Adrenal gland (tissue), 5 donors: ENCODE measurements around the gene ATOX1.

Source experiments
- POLR2A ChIP-seq, 2 donors: fragments of 450-650 bp; IDR thresholded peaks; one replicate each; pipeline ENCODE4 v1.6.1; 2017; ENCODE audit warnings: antibody characterized with exemption in 2 of 2, mild to moderate bottlenecking in 2 of 2, moderate library complexity in 1 of 2
- TF ChIP-seq, protein P1 (sequence below), 6 experiments: fragments of 450-650 bp in 4 of 6; fragments of 200-600 bp in 2 of 6; sonication (generic) in 1 of 6; IDR thresholded peaks; 1 replicate in 5 of 6; 2 replicates in 1 of 6; pipeline versions ENCODE4 v1.5.1 to v1.8.0; 2016 to 2021; ENCODE audit warnings: antibody characterized with exemption in 6 of 6, mild to moderate bottlenecking in 2 of 6, moderate library complexity in 1 of 6
- donor health status: DM: no; HTN: no; CAD: no.

DNA sequence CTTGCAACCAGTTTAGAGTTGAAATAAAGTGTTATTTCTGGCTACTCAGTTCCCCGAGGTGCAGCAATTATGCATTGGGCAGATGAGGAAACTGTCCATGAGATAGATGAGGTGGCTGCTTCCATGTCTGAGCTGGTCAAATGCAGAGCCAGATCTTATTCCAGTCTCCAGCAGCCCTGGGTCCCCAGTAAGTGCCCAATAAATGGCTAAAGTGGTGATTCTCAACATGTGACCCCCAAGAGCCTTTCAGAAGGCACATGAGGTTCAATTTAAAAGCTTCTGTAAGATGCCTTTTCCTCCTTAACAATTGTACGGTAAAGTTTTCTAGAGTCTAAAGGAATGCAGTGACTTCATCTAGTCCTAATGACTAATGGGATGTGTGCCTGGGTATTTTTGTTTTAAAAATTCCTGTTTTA is 17.5 kb downstream of the ATOX1 start:
- TF ChIP-seq, protein P1, sequence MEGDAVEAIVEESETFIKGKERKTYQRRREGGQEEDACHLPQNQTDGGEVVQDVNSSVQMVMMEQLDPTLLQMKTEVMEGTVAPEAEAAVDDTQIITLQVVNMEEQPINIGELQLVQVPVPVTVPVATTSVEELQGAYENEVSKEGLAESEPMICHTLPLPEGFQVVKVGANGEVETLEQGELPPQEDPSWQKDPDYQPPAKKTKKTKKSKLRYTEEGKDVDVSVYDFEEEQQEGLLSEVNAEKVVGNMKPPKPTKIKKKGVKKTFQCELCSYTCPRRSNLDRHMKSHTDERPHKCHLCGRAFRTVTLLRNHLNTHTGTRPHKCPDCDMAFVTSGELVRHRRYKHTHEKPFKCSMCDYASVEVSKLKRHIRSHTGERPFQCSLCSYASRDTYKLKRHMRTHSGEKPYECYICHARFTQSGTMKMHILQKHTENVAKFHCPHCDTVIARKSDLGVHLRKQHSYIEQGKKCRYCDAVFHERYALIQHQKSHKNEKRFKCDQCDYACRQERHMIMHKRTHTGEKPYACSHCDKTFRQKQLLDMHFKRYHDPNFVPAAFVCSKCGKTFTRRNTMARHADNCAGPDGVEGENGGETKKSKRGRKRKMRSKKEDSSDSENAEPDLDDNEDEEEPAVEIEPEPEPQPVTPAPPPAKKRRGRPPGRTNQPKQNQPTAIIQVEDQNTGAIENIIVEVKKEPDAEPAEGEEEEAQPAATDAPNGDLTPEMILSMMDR (IDR thresholded peaks at IDR 0.05), result peak in 1 of 6 experiments; percentile 39
- no peak for TF ChIP-seq POLR2A (IDR thresholded peaks at IDR 0.05)
